ENCODE data around the gene EIF4E3.

The EIF4E3 gene

DNA sequence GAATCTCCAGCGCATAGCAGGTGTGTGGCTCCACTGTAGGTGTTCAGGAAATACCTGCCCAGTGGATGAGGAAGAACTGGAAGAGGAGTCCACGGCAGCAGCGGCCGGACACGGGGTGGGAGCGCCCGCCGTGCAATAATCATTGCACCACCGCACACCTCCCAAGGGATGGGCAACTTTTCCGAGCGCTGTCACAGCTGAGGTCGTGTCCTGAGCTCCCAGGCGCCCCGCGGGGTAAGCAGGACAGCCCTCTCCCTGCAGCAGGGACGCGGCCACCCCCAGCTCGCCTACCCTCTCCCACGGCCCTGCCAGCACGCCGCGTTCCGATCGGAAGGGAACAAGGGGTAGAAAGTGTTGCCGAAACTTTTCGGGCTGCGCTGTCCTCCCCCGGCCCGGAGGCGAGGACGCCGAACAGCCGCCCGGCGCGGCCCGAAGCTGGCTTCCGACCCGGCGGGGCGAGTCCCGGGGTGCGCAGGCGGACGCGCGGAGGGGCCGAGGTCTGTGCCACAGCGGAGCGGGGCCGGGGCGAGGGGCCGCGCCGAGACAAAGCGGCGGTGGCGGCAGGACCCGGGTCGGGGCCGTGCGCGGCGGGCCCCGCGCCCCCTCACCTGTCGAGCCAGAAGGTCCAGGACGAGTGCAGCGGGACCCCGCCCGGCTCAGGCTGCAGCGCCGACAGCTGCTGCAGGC lies 475 bp downstream of the EIF4E3 start:
- DNase-seq (ENCODE audit: low read depth) = no peak
- peak overlapping the region; percentile 69 for H3K4me3 ChIP-seq (ENCODE audit: control insufficient read depth, low read depth, low read length)
- TF ChIP-seq, protein P1, sequence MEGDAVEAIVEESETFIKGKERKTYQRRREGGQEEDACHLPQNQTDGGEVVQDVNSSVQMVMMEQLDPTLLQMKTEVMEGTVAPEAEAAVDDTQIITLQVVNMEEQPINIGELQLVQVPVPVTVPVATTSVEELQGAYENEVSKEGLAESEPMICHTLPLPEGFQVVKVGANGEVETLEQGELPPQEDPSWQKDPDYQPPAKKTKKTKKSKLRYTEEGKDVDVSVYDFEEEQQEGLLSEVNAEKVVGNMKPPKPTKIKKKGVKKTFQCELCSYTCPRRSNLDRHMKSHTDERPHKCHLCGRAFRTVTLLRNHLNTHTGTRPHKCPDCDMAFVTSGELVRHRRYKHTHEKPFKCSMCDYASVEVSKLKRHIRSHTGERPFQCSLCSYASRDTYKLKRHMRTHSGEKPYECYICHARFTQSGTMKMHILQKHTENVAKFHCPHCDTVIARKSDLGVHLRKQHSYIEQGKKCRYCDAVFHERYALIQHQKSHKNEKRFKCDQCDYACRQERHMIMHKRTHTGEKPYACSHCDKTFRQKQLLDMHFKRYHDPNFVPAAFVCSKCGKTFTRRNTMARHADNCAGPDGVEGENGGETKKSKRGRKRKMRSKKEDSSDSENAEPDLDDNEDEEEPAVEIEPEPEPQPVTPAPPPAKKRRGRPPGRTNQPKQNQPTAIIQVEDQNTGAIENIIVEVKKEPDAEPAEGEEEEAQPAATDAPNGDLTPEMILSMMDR (conservative IDR thresholded peaks at IDR 0.05; ENCODE audit: control insufficient read depth, insufficient read depth, low read depth, low read length) = no peak

DNA sequence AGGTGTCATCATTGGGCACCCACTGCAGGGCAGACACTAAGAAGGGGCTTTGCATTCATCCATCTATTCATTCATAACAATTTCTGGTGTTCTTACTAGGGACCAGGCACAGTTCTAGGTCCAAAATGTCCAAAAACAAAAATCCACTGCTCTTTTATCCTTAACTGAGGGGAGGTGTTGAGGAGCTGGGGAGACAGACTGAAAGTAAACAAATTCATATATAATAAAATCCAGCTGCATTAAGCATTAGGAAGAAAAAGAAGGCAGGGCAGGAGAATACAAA lies 1.1 kb downstream of the EIF4E3 start:
- no peak overlapping the region for H3K4me3 ChIP-seq (ENCODE audit: control insufficient read depth, low read depth, low read length)
- DNase-seq (ENCODE audit: low read depth) = no peak
- TF ChIP-seq, protein P1 (conservative IDR thresholded peaks at IDR 0.05; ENCODE audit: control insufficient read depth, insufficient read depth, low read depth, low read length) = no peak

DNA sequence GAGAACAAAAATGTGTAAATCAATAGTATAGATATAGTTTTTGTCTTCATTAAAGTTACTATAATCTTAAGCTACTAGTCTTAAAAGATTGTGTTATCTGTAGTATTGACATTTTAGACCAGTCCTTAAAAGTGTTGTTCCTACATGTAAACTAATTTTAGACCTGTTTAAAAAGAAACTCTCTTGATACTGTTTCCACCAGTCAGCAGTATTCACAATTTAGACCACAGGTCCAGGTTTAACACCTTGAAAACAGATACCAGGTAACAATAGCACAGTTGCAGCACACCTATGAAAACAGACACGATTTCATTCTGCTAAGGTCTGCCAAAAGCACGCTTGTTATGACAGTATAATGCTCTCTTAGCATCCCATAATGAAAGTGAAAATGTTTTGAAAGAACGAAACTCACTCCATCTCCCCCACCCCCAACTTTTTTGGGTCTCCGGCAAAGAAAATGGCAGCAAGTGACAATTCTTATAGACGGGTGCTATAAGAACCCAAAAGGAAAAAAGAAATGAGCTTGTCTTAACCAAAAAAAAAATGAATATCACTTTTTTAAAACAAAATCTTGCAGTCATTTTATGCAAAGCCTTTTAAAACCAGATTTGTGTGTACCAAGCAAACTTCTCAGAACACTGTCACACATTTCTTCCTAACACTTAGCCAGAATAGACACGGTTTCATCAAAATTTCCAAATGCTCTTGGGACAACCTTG lies 1.6 kb downstream of the EIF4E3 start:
- no peak overlapping the region for H3K4me3 ChIP-seq (ENCODE audit: control insufficient read depth, low read depth, low read length)
- no peak for DNase-seq (ENCODE audit: low read depth)
- TF ChIP-seq, protein P1 (conservative IDR thresholded peaks at IDR 0.05; ENCODE audit: control insufficient read depth, insufficient read depth, low read depth, low read length) = no peak

DNA sequence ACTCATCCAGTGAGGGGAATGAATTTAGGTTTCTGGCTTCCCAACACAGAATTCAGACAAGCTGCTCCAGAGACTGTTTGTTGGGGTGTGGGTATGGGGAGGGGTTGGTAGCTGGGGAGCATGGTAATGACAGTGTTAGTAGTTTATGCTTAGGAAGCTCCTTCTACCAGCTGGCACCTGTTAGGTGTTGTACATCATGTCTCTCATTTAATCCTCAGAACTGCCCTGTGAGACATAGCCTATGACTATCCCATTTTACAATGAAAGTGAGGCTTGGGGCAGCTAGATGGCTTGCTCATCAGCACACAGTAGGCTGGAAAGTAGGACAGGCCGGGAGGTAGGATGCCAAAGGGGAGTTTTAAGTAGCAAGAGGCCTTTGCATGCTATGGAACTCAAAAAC lies 2.5 kb downstream of the EIF4E3 start:
- no peak for DNase-seq (ENCODE audit: low read depth)
- H3K4me3 ChIP-seq (ENCODE audit: control insufficient read depth, low read depth, low read length) = no peak overlapping the region
- TF ChIP-seq, protein P1 (conservative IDR thresholded peaks at IDR 0.05; ENCODE audit: control insufficient read depth, insufficient read depth, low read depth, low read length) = no peak

DNA sequence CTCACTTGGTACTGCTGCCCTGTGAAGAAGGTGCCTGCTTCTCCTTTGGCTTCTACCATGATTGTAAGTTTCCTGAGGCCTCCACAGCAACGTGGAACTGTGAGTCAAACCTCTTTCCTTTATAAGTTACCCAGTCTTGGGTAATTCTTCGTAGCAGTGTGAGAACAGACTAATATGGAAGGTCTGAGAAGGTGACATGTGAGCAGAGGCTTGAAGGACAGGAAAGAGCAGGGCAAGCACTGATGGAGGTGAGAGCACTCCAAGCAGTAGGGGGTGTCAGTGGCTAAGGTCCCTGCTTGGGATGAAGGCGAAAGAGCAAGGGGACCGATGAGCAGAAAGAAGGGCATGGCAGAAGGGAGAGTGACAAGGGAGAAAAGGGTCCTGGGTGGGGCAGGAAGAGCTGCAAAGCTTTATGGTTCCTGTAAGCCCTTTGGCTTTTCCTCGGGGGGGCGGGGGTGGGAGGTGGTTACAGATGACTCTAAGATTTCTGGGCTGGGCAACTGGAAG lies 3.5 kb downstream of the EIF4E3 start:
- TF ChIP-seq, protein P1 (conservative IDR thresholded peaks at IDR 0.05; ENCODE audit: control insufficient read depth, insufficient read depth, low read depth, low read length) = no peak
- no peak overlapping the region for H3K4me3 ChIP-seq (ENCODE audit: control insufficient read depth, low read depth, low read length)
- DNase-seq (ENCODE audit: low read depth) = no peak

DNA sequence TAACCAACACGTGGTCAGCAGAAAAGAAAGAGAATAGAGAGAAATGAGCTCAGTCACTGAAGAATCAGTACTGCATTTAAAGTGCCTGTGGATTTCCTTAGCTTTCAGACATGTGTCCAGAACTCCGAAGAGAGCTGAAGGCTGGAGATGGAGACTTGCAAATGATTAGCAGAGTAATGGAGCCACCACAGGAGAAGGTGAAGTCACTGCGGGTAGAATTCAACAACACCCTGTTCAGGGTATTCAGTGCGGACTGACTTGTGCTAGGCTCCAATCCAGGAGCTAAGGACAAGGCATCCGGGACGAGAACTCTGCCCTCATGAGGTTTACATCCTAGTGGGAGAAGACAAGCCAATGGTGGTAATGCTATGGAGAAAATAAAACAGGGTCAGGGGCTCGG lies 4.2 kb downstream of the EIF4E3 start:
- no peak for DNase-seq (ENCODE audit: low read depth)
- TF ChIP-seq, protein P1 (conservative IDR thresholded peaks at IDR 0.05; ENCODE audit: control insufficient read depth, insufficient read depth, low read depth, low read length) = no peak
- H3K4me3 ChIP-seq (ENCODE audit: control insufficient read depth, low read depth, low read length) = no peak overlapping the region
